ENCODE data around the gene AKAP9.
"Not testable (repeated sequence)": the region's sequence is repeated elsewhere in the genome, so short reads cannot be mapped to it uniquely, and the experiment has no call there.

The AKAP9 gene

DNA sequence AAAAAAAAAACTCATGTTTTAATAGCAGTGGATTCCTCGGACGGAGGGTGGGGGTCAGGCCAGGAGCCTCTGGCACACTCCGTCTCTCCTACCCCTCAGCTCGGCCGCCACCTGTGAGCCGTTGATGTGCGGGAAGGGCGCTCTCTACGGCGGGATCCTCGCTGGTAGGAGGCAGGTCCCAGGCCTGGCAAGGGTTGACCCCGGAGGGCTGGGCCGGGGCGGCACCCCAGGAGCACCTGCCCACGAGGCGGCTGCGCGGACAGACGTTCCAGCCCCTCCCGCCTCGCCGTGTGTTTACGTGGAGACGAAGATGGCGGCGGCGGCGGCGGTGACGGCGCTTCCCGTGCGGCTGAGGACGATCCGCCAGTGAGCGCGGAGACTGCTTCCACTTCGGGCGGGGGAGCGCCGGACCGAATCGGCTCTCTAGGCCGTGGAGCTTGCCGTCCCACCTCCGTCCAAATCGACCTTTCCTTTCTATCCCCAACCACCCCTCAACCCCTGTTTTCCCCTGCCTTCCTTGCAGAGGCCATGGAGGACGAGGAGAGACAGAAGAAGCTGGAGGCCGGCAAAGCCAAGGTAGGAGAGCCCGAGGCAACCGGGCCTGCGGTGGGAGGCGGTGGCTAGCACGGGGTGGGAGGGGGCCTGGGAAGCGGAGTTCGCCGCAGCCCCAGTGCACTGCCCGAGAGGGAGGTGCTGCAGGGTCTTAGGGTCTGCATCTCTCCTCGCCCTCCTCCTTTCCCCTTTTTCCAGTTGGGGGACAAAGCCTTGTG, at the start of gene AKAP9:
AKAP9 (plus strand) TSS at position 291 of the 770 bp plus-strand sequence; CDS start at position 529, 238 bp downstream.
- DNase-seq: peak; percentile 92

DNA sequence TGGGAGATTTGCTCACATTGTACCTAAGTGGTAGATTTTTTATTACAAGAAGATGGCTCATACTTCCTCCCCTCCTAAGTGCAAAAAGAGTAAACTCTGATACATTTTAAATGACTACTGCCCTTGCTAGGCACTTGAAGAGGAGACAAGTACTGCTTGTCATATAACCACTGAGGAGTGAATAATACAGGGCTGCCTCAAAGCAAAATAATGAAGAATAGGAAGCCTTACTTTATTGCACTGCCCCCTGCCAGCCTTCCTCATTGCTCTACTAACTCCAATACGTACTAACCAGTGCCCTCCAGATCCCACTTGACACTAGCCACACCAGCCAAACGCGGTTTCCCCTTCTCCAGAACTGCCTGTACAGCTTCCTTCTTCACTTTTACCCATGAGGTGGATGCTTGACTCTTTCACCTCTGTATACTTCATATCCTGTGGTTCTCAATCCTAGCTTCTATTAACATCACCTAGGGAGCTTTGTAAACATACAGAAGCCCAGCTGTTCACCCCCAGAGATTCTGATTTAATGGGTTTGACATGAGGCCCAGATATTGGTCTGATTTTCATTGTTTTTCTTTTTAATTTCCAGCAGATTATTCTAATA, 48.5 kb upstream of the AKAP9 start:
- no peak for DNase-seq

DNA sequence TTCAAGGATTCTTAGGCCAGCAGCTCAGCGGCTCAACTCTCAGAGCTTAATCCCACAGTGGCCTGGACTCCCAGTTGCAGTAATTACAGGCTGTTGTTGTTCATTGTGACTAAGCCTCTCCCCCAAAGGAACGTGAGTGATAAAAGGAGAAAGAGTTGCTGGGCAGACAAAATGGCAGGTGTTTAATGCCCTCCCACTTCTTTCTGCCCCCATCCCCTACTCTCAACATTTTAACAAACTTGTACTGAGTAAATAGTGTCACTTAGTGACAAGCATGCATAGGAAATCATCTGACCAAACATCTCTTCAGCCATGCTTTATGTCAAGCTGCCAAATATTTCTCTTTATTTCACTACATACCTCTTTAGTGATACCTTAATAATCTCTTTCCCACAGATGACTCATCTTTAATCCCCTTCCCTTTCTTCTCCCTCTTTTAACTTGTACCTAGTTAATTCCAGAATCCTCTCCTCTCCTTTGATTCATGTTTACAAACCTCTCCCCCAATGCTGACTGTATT, 47.8 kb upstream of the AKAP9 start:
- DNase-seq: no peak

DNA sequence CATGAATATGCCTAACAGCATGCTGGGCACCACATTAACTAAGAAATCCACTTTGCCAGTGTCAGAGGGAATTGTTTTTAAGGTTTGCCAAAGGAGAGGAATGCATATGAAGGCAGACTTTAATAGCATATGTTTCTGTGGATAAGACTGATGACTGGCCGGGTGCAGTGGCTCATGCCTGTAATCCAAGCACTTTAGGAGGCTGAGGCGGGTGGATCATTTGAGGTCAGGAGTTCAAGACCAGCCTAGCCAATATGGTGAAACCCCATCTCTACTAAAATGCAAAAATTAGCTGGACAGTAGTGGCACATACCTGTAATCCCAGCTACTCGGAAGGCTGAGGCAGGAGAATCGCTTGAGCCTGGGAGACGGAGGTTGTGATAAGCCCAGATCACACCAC, 47.0 kb upstream of the AKAP9 start:
- DNase-seq: not testable (repeated sequence)

DNA sequence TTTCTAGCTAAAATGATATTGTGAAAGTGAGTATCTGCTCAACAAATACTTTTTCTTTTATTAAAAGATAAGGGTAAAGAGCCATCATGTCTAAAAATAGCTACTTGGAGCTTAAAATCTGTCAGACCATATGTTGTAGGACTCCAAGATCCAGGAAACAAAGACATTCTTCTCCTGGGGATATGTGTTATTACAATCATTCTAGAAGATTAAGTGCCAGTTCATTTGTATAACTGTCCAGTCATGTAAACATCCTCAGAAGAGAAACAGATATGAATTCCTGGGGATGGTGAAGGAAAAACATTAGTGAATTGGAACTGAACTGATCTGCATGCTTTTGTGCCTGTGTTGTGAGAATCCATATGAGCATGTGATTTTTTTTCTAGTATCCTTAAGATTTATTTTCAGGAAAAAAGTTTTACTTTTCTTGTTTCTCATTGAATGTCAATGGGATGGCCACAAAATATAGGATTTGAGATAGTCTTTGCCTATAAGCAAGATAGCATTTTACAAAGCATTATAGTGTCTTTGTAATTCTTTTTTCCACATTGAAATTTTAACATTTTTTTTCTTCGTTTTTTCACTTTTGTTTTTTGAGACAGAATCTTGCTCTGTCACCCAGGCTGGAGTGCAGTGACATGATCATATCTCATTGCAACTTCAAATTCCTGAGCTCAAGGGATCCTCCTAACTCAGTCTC, 45.7 kb upstream of the AKAP9 start:
- no peak for DNase-seq

DNA sequence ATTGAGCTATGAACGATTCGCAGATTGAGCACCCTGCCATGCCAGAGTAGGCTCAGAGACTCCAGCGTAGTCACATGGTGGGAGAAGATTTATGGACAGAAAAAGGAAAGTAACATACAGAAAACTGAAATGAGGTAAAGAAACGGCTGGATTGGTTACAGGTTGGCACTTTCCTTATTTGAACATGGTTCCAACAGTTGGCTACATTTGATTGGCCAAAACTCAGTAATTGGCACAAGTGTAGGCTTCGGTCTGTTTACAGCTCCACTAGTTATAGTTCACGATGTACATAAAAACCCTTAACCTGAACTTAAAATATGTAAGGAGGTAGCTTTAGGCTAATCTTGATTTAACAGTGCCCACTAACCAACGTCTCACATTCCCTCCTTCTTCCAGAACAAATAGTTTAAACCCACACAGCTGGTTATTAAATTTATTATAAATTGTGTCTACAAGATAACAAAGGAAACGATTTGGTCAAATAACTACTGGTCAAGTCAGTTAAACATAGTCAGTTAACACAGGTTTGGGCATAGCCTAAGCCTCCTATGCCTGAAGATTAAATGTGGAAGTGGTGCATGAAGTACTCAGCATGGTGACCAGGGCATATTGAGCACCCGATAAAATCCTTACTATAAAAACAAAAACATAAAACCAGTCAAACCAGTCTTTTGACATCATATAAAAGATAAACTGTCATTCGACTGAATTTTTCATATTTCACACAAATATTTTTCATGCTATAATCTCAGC, 42.2 kb upstream of the AKAP9 start:
- DNase-seq: no peak

DNA sequence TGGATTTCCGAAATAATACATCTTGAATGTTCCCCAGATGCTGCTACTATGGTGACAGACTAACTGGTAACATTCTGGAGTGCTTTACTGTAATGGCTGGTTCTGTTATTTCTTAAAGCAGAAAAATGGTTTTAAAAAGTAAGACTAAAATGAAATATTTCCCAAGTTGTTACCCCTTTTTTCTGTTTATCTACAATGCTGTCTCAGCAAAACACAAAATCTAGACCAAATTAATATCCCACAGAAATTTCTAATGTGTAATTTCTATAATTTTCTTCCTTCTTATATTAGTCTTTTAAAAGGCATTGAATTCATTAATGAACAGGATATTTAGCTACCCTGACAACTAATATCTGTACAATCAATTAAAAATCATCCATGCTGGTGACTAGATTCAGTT, 41.1 kb upstream of the AKAP9 start:
- no peak for DNase-seq

DNA sequence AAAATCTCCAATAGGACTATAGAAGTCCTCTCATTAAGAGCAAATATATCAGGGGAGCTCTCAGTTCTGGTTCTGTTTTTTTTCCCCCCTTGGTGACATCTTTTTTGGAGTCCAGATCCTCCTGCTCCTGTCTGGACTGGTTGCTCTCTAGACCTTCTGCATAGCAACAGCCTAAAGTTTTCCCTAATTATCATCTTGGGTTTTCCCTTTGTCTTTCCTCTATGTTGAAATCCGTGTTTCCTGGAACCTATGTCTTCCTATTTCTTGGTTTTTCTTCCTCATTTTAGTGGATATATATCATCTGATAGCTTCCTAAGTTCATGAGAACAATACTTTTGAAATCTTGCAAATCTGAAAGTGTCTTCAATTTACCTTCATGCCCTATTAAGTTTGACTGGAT, 30.5 kb upstream of the AKAP9 start:
- DNase-seq: no peak

DNA sequence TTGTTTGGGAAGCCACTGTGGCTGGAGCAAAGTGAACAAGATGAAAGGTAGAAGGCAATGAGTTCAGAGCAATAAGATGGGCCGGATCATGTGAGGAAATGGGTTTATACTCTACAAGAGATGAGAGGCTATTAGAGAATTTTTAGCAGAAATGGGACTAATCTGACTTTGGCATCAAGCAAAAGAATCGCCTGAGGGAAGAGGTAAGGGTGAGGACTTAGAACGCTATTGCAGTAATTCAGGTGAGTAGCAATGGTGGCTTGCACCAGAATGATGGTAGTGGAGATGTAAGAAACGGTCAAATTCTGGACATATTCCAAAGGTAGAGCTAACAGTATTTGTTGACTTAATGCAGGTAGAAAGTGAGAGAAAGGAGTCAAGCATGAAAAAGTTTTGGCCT, 29.5 kb upstream of the AKAP9 start:
- no peak for DNase-seq

DNA sequence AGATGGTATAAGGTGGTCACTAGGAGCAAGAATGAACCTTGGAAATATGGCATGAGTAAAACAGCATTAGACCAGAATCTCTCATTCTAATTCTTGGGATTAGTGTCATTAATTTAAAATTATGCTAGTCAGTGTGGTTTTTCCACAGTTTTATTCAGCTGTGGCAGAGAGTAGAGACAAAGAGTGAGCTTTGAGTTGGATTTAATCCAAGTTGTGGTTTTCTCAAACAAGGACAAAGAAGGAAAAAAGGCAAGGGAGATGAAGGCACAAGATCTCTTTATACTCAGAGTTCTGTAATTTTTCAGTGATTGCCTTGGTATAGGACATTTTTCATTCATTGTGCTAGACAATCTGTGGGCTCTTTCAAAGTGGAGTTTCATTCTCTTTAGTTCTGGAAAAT, 28.2 kb upstream of the AKAP9 start:
- DNase-seq: no peak

DNA sequence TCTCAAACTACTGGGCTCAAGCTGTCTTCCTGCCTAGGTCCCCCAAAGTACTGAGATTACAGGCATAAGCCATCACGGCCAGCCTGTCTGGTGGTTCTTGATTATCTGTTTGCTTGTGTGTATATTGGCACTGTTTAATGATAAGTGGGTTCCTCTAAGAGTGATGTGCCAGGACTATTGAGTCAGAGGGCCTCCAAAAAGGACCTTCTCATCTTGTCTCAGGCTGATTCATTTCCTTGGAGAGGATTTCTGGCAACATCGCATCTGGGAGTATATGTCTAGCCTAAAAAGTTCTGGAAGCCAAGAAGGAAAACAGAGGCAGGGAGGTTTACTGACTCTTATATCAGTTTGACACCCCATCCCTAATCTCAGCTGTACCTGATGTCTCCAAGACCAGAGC, 27.1 kb upstream of the AKAP9 start:
- no peak for DNase-seq

DNA sequence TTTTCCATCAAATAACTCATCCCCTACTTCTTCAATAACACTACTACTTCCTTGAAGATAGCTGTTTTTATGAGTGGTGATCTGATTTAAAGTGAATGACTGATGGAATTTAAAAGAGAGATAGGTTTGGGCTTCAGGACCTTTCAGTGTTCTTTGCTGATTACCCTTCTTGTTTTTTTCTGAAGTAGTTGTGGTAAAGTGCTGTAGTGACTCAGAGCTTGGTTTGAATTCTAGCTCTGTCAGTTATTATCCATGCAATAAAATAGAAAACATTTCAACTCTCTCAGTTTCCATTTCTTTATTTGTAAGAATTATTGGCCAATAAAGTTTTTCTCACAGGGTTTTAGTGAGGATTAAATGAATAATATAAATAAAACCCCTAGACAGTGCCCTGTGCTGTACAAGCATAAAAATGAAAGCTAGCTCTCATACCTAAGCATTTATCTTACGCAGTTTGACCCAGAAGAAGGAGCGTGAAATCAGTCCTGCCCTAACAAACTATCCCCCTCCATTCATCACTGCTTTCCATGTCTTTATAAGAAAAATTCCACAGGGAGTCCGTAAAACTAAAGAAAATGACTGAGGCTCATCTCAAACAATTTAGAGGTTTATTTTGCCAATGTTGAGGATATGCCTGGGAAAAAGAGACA, 25.1 kb upstream of the AKAP9 start:
- DNase-seq: no peak

DNA sequence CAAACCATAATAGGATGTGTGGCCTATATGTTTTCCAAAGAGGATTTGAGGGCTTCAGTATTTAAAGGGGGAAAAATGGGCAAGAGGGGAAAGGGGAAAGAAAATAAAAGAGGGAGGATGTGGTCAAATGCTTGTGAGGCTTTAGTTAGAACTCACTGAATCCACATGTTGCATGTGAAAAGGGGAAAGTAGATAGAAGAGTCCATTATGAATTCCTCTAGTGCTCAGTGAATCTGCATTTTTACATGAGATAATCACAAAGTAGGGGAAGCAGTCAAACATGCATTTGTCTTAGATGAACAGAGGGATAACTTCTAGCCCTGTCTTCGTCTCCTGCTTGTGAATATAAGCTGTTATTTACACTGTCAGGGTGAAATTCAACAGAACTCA, 24.6 kb upstream of the AKAP9 start:
- no peak for DNase-seq

DNA sequence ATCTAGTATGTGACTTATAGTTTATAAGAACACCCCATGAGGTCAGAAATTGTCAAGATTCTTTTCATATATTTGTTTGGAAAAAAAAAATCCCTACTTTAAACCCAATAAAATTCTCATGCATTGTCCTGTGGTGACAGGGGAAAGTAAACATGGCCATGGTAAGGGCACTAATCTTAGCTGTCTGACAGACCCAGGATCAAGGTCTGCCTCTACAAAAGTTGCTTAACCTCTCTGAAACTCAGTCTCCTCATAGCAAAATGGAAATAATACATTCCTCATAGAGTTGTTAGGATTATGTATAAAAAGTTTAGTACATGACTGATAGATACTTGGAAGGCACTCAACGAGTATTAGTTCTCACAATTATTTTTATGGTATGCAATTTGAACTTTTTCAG, 22.3 kb upstream of the AKAP9 start:
- DNase-seq: no peak

DNA sequence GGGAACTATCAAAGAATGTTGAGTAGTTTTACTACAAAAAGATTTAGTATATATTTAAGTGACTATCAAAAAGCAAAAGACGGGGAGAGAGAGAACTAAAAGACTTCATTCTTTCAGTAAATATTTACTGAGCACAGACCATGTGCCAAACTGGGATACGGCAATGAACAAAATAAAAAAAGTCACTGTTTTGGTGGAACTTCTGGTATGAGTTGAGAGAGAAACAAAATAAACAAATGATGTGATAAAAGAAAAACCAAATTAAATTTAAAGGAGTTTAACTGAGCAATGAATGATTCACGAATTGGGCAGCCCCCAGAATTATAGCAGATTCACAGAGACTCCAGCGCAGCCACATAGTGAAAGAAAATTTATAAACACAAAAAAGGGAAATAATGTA, 17.8 kb upstream of the AKAP9 start:
- no peak for DNase-seq

DNA sequence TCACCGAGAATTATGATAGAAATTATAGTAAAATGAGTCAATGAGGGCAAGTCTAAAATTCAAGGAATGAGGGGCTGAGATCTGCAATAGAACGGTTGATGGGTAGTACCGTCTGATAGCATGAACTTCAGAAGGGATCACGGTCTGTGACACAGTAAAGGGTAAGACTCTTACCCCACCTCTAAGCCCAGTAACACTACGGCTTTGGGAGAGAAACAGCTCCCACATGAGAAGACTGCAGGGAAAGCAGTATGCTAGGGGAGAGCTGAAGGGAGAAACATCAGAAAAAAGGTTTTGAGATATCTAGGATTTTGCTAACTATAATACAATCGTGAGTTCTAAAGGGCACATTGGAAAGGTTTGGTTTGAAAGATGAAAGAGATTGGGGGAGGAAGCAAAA, 12.8 kb upstream of the AKAP9 start:
- no peak for DNase-seq

DNA sequence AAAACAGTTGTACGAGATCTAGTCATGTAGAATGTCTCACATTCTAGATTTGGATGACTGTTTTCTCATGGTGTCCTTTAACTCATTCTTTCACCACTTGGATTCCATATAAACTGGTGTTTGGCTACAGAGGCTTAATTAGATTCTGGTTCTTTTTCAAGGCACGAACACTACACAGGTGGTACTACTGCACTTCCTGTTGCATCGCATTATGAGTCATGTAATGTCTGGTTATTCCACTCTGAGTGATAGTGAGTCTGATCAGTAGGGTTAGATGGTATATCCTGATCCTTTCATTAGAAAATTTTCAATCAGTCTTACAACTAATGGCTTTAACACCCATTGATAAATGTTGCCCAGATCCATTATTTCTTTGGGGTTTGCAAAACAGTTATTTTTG, 11.2 kb upstream of the AKAP9 start:
- DNase-seq: no peak

DNA sequence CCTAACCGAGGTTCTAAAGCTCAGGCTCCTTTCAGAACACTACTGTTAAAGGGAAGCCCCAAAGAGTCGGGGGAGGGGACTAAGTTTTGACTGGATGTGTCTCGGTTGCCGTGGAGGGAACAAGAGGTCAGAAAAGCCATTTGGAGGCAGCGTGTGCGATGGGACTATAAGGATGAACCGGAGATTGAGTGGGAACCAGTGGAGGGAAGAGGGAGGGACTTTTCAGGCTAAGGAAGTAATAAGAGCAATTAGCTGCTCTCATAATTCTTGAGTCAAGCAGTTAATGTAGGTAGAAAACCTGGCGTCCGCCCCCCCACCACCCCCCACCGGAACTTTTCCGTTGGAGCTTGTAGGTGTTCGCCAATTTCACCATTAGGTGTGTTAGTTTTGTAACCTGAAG, 491 bp upstream of the AKAP9 start:
- peak; percentile 49 for DNase-seq

DNA sequence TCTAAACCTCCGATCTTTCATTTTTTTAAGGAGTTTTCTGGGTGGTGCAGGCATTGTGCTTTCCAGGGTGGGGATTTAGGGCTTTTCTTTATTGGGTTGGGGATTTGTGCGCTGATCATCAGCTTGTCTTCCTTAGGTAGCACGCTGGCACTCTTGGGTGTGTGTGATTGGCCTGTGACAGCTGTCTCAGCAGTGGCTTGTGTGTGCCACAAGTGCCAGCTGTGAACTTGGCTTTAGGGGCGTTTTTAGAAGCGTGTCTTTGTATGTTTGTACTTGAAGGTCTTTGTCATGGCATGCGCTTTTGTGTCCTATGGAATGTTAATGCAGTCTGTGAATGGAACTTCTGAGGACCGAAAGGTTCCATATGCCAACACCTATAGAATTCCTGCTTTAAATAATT, 788 bp downstream of the AKAP9 start:
- peak; percentile 54 for DNase-seq

DNA sequence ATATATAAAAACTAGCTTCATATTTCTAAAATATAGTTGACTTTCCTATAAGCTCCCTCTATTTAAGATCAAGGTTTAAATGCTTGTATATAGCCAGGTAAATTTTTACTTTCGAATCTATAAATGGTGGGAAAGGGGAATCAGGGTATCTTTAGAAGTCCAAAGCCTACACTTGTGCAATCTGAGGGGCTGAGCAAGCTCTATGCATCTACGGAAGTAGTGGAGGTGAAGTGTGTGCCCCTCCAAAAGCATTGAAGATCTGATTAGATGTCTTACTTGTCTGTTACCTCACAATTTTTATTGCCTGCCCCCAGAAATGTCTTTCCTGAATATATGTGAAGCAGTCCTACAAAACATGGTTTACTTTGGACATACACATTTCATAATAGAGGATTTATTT, 1.6 kb downstream of the AKAP9 start:
- DNase-seq: no peak

DNA sequence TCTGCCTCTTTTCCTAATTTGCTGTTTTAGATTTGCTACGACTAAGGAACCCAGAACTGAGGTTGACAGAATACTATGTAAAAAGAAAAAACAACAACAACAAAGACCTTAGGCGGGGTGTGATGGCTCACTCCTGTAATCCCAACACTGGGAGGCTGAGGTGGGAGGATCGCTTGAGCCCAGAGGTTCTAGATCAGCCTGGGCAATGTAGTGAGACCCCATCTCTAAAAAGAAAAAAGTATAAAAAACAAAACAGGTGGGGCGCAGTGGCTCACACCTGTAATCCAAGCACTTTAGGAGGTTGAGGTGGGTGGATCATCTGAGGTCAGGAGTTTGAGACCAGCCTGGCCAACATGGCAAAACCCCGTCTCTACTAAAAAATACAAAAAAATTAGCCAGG, 4.3 kb downstream of the AKAP9 start:
- not testable (repeated sequence) for DNase-seq

DNA sequence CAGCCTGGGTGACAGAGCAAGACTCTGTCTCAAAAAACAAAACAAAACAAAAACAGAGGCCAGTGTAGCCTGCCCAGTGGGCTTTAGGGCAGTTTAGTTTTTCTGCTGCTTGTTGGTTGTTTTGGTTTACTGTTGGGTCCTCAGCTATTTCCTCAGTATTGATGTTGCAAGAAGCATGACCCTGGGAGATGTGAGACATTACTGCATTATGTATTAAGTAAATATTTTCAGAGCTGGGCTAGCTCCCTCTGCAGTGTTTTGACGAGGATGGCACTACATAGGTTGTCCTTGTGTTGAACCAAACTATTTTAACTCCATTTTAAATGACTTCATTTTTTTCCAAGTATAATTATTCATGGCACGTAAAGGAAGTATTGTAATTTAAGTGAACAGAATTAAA, 4.8 kb downstream of the AKAP9 start:
- no peak for DNase-seq

DNA sequence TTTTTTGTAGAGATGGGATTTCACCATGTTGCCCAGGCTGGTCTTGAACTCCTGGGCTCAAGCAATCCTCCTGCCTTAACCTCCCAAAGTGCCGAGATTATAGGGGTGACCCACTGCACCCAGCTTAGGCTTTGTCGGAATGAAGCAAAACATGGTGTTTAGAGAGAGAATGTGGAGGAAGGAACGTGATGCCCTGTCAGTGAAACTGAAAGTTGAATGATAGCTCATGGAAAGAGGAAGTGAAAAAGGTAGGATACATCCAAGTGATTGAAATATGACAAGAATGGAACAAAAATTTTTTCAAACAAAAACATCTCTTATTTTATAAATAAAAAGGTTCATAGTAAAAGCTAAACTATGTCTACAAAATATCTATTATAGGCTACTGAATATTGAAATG, 5.9 kb downstream of the AKAP9 start:
- no peak for DNase-seq
